BLaER1 treated with 17β-estradiol and CSF1 and Interleukin-3, amounts not matched to agents 10 nM and 100 nM (cell line): ENCODE data around the gene THEM4.

Experiments used
- H3K27ac ChIP-seq, 11 experiments: shearing (Covaris generic); formaldehyde crosslinking; 2 replicates each; pipeline ENCODE4 v1.8.1; 2022
- H3K27me3 ChIP-seq, 11 experiments: shearing (Covaris generic); formaldehyde crosslinking; 2 replicates each; pipeline ENCODE4 v1.8.1; 2022
- H3K36me3 ChIP-seq, 11 experiments: shearing (Covaris generic); formaldehyde crosslinking; 2 replicates each; pipeline ENCODE4 v1.8.1; 2022
- H3K4me1 ChIP-seq, 10 experiments: shearing (Covaris generic); formaldehyde crosslinking; 2 replicates each; pipeline ENCODE4 v1.8.1; 2022
- H3K4me2 ChIP-seq, 11 experiments: shearing (Covaris generic); formaldehyde crosslinking; 2 replicates each; pipeline ENCODE4 v1.8.1; 2022
- H3K4me3 ChIP-seq, 10 experiments: shearing (Covaris generic); formaldehyde crosslinking; 2 replicates each; pipeline ENCODE4 v1.8.1; 2022
- H3K9ac ChIP-seq, 11 experiments: shearing (Covaris generic); formaldehyde crosslinking; 2 replicates each; pipeline ENCODE4 v1.8.1; 2022
- H3K9me3 ChIP-seq, 11 experiments: shearing (Covaris generic); formaldehyde crosslinking; replicated peaks in 1 of 11; 2 replicates each; pipeline ENCODE4 v1.8.1; 2022
- H4K20me1 ChIP-seq, 11 experiments: shearing (Covaris generic); formaldehyde crosslinking; 2 replicates each; pipeline ENCODE4 v1.8.1; 2022
- Cebpa-rat ChIP-seq, 11 experiments: shearing (Covaris generic); IDR thresholded peaks; 2 replicates each; pipeline ENCODE4 v1.8.1; 2022

The THEM4 gene

DNA sequence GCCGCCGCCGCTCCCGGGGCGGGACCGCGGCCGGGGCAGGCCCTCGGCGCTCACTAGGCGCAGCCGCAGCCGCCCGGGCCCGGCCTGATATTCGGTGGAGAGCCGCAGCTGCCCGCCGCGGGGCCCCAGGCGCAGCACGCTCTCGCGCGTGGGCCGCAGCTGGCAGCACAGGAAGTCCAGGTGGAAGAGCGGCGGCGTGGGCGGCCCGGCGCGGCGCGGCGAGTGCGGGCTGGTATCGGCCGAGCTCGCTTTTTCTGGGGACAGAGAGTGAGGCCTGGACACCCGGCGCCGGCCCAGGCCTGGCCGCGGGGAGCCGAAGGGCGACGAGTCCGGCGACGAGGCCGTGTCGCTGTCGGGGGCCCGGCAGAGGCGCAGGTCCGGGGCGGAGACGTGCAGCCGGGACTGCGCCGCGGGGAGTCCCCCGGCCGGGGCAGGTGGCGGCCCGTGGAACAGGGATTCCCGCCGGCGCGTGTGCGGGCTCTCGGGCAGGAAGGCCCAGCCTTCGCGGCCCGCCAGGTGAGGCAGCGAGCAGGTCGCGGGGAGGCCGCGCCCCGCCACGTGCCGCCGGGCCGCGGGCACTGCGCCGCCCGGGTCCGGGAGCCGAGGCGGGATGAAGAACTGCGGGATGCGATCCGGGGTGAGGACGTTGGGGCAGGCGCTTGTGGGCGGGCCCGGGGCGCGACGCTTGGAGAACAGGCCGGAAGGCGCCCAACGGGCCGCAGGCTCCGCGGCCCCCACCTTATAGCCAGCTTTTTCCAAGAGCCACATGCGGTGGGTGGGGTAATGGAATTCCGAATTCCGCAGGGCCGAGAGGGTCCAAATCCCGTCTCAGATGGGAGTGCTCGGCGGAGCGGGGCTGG, 70.9 kb downstream of the THEM4 start:
- Histone ChIP-seq H3K9me3 (no peaks in the 10 kb centered on the region), H3K9ac (peak overlapping the region; percentile 24 to 70 (median 60); a peak in 21 of 22 replicates), H3K4me1 (peaks cover 53 to 70% (median 65%) of the 10 kb centered on the region in 10 experiments), H3K4me3 (peak overlapping the region; percentile 47 to 72 (median 60)), H3K27me3 (peaks cover 42 to 75% (median 61%) of the 10 kb centered on the region in 11 experiments), H3K4me2 (peak overlapping the region; percentile 92 to 100 (median 98)), H4K20me1 (peaks cover 0 to 38% (median 19%) of the 10 kb centered on the region in 11 experiments; a peak in 13 of 22 replicates), H3K36me3 (no peaks in the 10 kb centered on the region), H3K27ac (peak overlapping the region in 5 of 11 experiments; percentile 23 to 41 (median 32); a peak in 5 of 22 replicates)
- no peak for TF ChIP-seq Cebpa-rat (IDR thresholded peaks at IDR 0.05)

DNA sequence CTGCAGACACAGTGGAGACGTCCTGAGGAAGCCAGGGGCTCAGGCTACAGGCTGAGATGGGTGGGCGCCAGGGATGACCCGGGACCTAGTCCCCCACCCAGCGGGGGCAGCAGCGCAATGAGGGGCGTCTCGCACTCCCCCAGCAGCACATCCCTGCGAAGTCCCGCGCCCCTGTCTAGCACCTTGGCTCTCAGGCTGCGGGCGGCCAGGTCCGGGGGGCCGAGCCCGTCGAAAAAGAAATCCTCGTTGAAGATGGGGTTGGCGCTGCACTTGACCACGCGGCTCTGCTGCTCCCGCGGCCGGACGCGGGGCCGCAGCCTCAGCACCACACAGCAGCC, 71.5 kb downstream of the THEM4 start:
- Histone ChIP-seq H3K4me2 (peak overlapping the region; percentile 92 to 100 (median 98)), H3K27ac (peak overlapping the region in 2 of 11 experiments; percentile 35 to 41; a peak in 2 of 22 replicates), H3K9me3 (no peaks in the 10 kb centered on the region), H3K27me3 (peaks cover 42 to 72% (median 61%) of the 10 kb centered on the region in 11 experiments), H3K4me3 (peak overlapping the region; percentile 47 to 72 (median 60)), H3K4me1 (peaks cover 59 to 74% (median 70%) of the 10 kb centered on the region in 10 experiments), H3K9ac (peak overlapping the region; percentile 24 to 70 (median 60); a peak in 20 of 22 replicates), H4K20me1 (peaks cover 0 to 38% (median 19%) of the 10 kb centered on the region in 11 experiments; a peak in 13 of 22 replicates), H3K36me3 (no peaks in the 10 kb centered on the region)
- no peak for TF ChIP-seq Cebpa-rat (IDR thresholded peaks at IDR 0.05)

DNA sequence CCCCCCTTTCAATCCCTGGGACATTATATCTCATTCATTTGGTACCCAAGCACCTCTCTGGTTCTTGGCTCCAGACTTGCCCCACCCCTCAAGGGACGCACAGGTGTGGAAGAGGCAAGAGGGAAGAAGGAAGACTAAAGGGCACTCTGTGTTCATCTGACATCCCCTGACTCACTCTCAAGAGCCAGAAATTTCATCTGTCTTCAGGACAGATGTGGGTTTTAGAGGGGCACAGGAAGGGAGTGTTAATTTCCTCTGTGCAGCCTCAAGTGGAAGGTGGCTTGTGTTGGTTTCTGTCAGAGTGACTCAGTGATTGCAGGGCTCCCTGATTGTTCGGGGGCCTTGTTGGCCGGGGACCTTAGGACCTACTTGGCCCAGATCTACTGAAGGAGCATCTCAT, 72.1 kb downstream of the THEM4 start:
- H3K4me3 ChIP-seq: peak overlapping the region in 2 of 10 experiments; percentile 19 to 62; a peak in 2 of 20 replicates
- H3K27ac ChIP-seq: no peak overlapping the region; a peak in 1 of 22 replicates
- H3K4me2 ChIP-seq: peak overlapping the region; percentile 92 to 100 (median 98)
- H4K20me1 ChIP-seq: peaks cover 0 to 38% (median 19%) of the 10 kb centered on the region in 11 experiments; a peak in 13 of 22 replicates
- peaks cover 42 to 66% (median 61%) of the 10 kb centered on the region in 11 experiments for H3K27me3 ChIP-seq
- no peaks in the 10 kb centered on the region for H3K9me3 ChIP-seq
- H3K9ac ChIP-seq: peak overlapping the region in 2 of 11 experiments; percentile 17 to 70; a peak in 1 of 22 replicates
- no peak for TF ChIP-seq Cebpa-rat (IDR thresholded peaks at IDR 0.05)
- no peaks in the 10 kb centered on the region for H3K36me3 ChIP-seq
- peaks cover 65 to 80% (median 77%) of the 10 kb centered on the region in 10 experiments for H3K4me1 ChIP-seq

DNA sequence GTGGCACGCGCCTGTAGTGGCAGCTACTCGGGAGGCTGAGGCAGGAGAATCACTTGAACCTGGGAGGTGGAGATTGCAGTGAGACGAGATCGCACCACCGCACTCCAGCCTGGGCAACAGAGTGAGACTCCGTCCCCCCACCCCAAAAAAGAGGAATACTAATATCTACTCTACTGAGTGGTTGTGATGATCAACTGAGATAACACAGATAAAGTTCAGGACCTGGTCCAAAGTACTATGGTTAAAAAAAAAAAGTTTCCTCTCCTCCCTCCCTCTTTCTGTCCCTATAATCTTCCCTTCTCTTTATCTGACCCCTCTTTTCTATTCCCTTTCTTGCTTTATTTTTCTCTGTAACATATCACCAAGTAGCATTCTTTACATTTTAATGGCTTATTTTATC, 73.7 kb downstream of the THEM4 start:
- Histone ChIP-seq H3K4me2 (peak overlapping the region in 8 of 11 experiments; percentile 37 to 100 (median 96); a peak in 13 of 22 replicates), H3K27me3 (peaks cover 37 to 50% (median 47%) of the 10 kb centered on the region in 11 experiments), H4K20me1 (peaks cover 0 to 37% (median 19%) of the 10 kb centered on the region in 11 experiments; a peak in 13 of 22 replicates), H3K9me3 (no peaks in the 10 kb centered on the region), H3K4me3 (no peak overlapping the region), H3K36me3 (no peaks in the 10 kb centered on the region), H3K9ac (no peak overlapping the region), H3K27ac (no peak overlapping the region), H3K4me1 (peaks cover 78 to 96% (median 92%) of the 10 kb centered on the region in 10 experiments)
- TF ChIP-seq Cebpa-rat (IDR thresholded peaks at IDR 0.05): no peak

DNA sequence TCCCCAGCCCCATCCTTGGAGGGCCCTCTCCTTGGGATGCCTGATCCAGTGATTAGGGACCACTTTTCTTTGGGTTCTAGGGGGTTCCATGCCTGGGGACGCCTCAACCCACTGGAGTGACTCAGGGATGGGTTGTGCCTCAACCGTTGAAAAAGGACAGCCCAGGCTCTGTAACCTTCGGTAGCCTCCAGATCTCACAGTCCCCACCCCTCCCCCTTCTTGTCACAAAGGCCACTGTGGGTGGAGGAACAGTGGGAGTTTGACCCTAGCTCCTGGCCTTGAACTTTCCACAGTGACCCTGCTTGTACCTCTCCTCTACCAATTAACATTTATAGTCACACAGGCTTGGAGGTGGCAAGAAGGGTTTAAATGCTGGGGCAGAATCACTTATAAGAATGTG, 75.1 kb downstream of the THEM4 start:
- peak overlapping the region; percentile 68 to 100 (median 87) for H3K4me2 ChIP-seq
- H3K27me3 ChIP-seq: peaks cover 23 to 36% (median 33%) of the 10 kb centered on the region in 11 experiments
- peak overlapping the region in 1 of 10 experiments; percentile 9; a peak in 1 of 20 replicates for H3K4me3 ChIP-seq
- peak overlapping the region in 2 of 11 experiments; percentile 27 to 43; a peak in 2 of 22 replicates for H3K27ac ChIP-seq
- peaks cover 87 to 100% (median 97%) of the 10 kb centered on the region in 10 experiments for H3K4me1 ChIP-seq
- TF ChIP-seq Cebpa-rat (IDR thresholded peaks at IDR 0.05): no peak
- H3K9me3 ChIP-seq: no peaks in the 10 kb centered on the region
- peak overlapping the region in 3 of 11 experiments; percentile 10 to 20 (median 19); a peak in 4 of 22 replicates for H3K9ac ChIP-seq
- no peaks in the 10 kb centered on the region for H3K36me3 ChIP-seq
- peaks cover 0 to 32% (median 19%) of the 10 kb centered on the region in 11 experiments; a peak in 14 of 22 replicates for H4K20me1 ChIP-seq

DNA sequence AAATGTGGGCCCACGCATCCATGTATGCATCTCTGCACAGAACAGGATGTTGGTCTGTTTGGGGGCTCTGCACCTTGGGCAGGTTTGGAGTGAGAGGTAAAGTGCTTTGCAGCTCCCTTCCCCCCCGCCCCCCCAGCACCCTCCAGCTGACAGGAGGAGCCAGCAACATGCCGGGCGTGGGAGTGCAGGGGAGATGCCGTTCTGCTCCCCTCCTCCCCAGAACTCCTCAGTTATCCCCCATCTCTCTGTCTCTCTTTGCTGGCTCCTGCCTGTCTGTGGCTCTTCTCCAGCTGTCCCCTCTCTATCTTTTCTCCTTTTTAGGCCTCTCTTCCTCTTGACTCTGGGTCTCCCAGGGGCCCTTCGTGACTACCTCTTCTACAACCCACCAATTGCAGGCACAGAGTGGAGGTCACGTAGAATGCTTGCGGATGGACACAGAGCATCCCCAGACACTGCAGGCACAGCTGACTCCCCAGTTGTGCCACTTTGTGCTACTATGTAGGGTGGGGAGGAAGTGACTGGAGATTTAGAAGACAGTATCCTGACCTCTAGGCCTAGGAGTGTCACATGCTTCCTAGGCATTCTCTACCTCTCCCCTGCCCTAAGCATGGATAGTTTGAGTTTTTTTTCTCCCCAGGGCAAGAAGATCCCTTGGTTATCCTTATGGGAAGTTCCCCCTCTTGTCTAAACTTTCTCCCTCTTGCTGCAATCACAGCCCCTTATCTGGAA, 76.0 kb downstream of the THEM4 start:
- no peak for TF ChIP-seq Cebpa-rat (IDR thresholded peaks at IDR 0.05)
- H3K9ac ChIP-seq: 0 out of 22 replicates have a peak overlapping the region, but pooled peaks of 3 of the 11 experiments have one; percentile 10 to 20 (median 19)
- peaks cover 14 to 27% (median 24%) of the 10 kb centered on the region in 11 experiments for H3K27me3 ChIP-seq
- H3K27ac ChIP-seq: peak overlapping the region in 2 of 11 experiments; percentile 27 to 43; a peak in 1 of 22 replicates
- H3K4me1 ChIP-seq: peaks cover 87 to 100% (median 97%) of the 10 kb centered on the region in 10 experiments
- H3K36me3 ChIP-seq: no peaks in the 10 kb centered on the region
- H3K4me2 ChIP-seq: peak overlapping the region; percentile 73 to 100 (median 96)
- peak overlapping the region in 1 of 10 experiments; percentile 9; a peak in 1 of 20 replicates for H3K4me3 ChIP-seq
- no peaks in the 10 kb centered on the region for H3K9me3 ChIP-seq
- H4K20me1 ChIP-seq: peaks cover 0 to 27% (median 14%) of the 10 kb centered on the region in 11 experiments; a peak in 13 of 22 replicates

DNA sequence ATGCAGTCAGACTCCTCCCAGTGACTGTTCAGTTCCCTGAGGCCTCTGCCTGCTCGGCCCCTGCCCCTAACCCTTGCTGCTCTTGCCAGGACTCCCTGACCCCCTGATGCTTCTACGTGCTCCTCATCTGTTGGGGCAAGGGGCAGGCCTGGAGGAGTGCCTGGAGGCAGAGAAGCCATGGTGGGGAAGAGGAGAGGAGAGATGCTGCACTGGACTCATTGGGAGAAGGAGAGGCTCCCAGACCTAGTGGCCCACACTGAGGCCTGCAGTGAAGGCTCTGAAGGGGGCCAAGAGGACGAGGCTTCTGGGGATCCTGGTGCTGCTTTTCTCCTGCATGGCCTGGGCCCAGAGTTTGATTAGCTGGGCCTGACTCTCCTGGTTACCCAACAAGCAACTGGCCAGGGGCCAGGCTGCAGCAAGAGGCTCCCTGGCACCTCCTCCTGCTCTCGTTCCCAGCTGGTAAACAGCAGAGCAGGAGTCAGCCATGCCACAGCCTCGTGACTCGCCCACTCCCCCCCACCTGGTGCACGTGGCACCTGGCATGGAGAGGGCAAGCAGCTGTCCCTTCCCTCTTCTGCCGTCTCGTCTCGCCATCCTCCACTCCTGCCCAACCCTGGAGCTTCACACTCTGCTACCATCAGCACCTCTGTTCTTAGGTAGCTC, 76.9 kb downstream of the THEM4 start:
- H3K27me3 ChIP-seq: peaks cover 5 to 18% (median 15%) of the 10 kb centered on the region in 11 experiments
- peak overlapping the region; percentile 43 to 100 (median 96) for H3K4me2 ChIP-seq
- no peak overlapping the region; a peak in 2 of 22 replicates for H3K9ac ChIP-seq
- no peak overlapping the region for H3K27ac ChIP-seq
- H3K9me3 ChIP-seq: no peaks in the 10 kb centered on the region
- no peaks in the 10 kb centered on the region for H3K36me3 ChIP-seq
- H3K4me3 ChIP-seq: no peak overlapping the region
- H4K20me1 ChIP-seq: peaks cover 0 to 20% (median 5%) of the 10 kb centered on the region in 11 experiments; a peak in 12 of 22 replicates
- no peak for TF ChIP-seq Cebpa-rat (IDR thresholded peaks at IDR 0.05)
- peaks cover 87 to 100% (median 97%) of the 10 kb centered on the region in 10 experiments for H3K4me1 ChIP-seq

DNA sequence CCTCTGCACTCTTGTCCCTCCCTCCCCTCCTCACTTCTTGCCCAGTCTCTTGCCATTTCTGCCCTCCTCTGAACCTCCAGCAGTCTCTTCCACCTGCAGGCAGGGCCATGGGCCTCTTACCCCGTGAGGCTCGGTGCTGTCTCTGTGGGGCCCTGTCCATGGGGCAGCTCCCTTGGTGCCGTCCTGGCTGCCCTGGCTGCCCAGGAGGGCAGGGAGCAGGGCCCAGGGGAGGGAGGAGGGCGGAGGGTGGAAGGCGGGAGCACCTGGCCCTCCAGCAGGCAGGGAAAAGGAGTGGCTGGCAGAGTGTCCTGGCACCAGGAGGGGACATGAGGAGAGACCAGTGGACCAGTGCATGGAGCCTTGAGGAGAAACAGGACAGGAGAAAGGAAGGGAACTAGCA, 77.7 kb downstream of the THEM4 start, which contains the start of gene RORC:
Gene RORC, minus strand, starts transcription at position 198 of the 400 bp plus-strand sequence. Its CDS starts 38 bp downstream, at position 160.
- no peak within 1 kb of the TSS for H3K27ac ChIP-seq
- peaks cover 84 to 100% (median 96%) of the 10 kb centered on the region in 10 experiments for H3K4me1 ChIP-seq
- H3K9me3 ChIP-seq: no peaks in the 10 kb centered on the region
- no peak within 1 kb of the TSS for H3K4me3 ChIP-seq
- no peaks in the 10 kb centered on the region for H3K36me3 ChIP-seq
- H3K27me3 ChIP-seq: peaks cover 0 to 10% (median 7%) of the 10 kb centered on the region in 11 experiments; a peak in 18 of 22 replicates
- H3K9ac ChIP-seq: peak within 1 kb of the TSS in 1 of 11 experiments; percentile 19; a peak in 2 of 22 replicates
- H3K4me2 ChIP-seq: peak within 1 kb of the TSS; percentile 65 to 100 (median 97)
- no peak for TF ChIP-seq Cebpa-rat (IDR thresholded peaks at IDR 0.05)
- peaks cover 0 to 12% (median 0%) of the 10 kb centered on the region in 11 experiments; a peak in 4 of 22 replicates for H4K20me1 ChIP-seq
